ENCODE data around the gene ZNF771. TPM values are rescaled to one million over a fixed set of nuclear protein-coding genes. Genes with fewer than 3 reads are reported as not detected.
A peak's percentile ranks its signal among the peaks of the same experiment; 100 is the strongest.

ZNF771 gene
- total and polyA plus RNA-seq, 2 experiments from 2014 or later: 10.8 to 12.0 TPM

DNA sequence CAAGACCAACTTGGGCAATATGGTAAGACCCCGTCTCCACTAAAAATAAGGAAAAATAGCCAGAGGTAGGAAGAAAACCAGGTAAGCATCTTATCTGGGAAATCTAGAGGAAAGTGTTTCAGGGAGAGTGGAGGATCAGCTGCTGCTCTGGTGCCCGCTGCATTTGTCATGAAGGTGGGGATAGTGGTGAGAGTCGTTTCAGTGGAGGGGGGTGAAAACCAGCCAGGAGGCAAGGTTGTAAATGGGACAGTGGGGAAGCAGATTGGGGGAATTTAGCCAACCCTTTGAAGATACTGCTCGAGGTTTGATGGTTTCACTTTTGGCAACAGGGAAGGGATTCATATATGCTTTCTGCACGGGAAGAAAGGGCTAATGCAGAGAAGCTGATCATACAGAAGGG, 13.6 kb downstream of the ZNF771 start (continued):
- TF ChIP-seq CREB1 (CRISPR knock-in tag; IDR thresholded peaks at IDR 0.05; ENCODE audit: low read depth): no peak
- TF ChIP-seq EZH2 (IDR thresholded peaks at IDR 0.05; ENCODE audit: low read depth, unreplicated experiment): no peak

DNA sequence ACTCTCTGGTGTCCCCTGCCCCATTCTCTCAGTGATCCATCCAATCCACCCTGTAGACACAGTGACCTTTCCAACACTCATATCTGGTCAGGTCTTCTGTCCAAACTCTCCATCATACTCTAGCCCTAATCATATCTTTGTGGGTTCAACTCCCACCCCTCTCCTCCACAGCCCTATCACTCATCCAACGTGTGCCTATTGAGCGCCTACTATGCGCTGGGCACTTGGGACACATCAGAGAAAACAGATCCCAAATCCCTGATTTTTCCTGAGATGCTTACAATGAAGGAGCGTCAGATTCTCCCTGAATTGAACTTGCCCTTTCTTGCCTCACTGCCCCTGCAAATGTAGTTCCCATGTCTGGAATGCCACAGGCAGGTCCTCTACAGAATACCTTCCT, 20.6 kb downstream of the ZNF771 start:
- ATAC-seq: no peak
- peaks cover 11% of the 10 kb centered on the region for H3K27me3 Mint-ChIP-seq (ENCODE audit: insufficient read depth, low read depth, poor library complexity)

More for the DNA sequence above, 20.6 kb downstream of the ZNF771 start:
- Histone ChIP-seq H3K79me2 (replicated peaks; ENCODE audit: insufficient read depth) (peaks cover 32% of the 10 kb centered on the region), H2AFZ (no peak overlapping the region), H3K9me2 (ENCODE audit: insufficient read depth) (no peaks in the 10 kb centered on the region), H3K4me1 (ENCODE audit: insufficient read depth) (peaks cover 15% of the 10 kb centered on the region), H3K4me2 (0 out of 2 replicates have a peak overlapping the region, but pooled peaks have one; percentile 91), H3K36me3 (ENCODE audit: insufficient read depth) (peaks cover 13% of the 10 kb centered on the region), H3K27ac (ENCODE audit: low read depth) (0 out of 2 replicates have a peak overlapping the region, but pooled peaks have one; percentile 66), H3F3A (replicated peaks; ENCODE audit: low read depth) (peaks cover 11% of the 10 kb centered on the region), H4K20me1 (replicated peaks; ENCODE audit: insufficient read depth) (peaks cover 10% of the 10 kb centered on the region), H3K4me3 (peak overlapping the region; percentile 67; the same call in 1 of the 2 replicates), H3K27me3 (ENCODE audit: insufficient read depth) (no peaks in the 10 kb centered on the region)
- no peak for DNase-seq (ENCODE audit: low spot score)
- Mint-ChIP-seq H3K9me3 (no peaks in the 10 kb centered on the region; the same call in 2 of the 3 replicates), H3K27ac (no peak overlapping the region), H3K4me1 (peaks cover 11% of the 10 kb centered on the region), H3K4me3 (no peak overlapping the region; the same call in 1 of the 3 replicates), H3K36me3 (ENCODE audit: low read depth) (peaks cover 52% of the 10 kb centered on the region)
- no peak for TF ChIP-seq NANOG (IDR thresholded peaks at IDR 0.05; ENCODE audit: borderline replicate concordance)
- TF ChIP-seq EZH2 (IDR thresholded peaks at IDR 0.05; ENCODE audit: low read depth, unreplicated experiment): no peak
- TF ChIP-seq, protein P1, sequence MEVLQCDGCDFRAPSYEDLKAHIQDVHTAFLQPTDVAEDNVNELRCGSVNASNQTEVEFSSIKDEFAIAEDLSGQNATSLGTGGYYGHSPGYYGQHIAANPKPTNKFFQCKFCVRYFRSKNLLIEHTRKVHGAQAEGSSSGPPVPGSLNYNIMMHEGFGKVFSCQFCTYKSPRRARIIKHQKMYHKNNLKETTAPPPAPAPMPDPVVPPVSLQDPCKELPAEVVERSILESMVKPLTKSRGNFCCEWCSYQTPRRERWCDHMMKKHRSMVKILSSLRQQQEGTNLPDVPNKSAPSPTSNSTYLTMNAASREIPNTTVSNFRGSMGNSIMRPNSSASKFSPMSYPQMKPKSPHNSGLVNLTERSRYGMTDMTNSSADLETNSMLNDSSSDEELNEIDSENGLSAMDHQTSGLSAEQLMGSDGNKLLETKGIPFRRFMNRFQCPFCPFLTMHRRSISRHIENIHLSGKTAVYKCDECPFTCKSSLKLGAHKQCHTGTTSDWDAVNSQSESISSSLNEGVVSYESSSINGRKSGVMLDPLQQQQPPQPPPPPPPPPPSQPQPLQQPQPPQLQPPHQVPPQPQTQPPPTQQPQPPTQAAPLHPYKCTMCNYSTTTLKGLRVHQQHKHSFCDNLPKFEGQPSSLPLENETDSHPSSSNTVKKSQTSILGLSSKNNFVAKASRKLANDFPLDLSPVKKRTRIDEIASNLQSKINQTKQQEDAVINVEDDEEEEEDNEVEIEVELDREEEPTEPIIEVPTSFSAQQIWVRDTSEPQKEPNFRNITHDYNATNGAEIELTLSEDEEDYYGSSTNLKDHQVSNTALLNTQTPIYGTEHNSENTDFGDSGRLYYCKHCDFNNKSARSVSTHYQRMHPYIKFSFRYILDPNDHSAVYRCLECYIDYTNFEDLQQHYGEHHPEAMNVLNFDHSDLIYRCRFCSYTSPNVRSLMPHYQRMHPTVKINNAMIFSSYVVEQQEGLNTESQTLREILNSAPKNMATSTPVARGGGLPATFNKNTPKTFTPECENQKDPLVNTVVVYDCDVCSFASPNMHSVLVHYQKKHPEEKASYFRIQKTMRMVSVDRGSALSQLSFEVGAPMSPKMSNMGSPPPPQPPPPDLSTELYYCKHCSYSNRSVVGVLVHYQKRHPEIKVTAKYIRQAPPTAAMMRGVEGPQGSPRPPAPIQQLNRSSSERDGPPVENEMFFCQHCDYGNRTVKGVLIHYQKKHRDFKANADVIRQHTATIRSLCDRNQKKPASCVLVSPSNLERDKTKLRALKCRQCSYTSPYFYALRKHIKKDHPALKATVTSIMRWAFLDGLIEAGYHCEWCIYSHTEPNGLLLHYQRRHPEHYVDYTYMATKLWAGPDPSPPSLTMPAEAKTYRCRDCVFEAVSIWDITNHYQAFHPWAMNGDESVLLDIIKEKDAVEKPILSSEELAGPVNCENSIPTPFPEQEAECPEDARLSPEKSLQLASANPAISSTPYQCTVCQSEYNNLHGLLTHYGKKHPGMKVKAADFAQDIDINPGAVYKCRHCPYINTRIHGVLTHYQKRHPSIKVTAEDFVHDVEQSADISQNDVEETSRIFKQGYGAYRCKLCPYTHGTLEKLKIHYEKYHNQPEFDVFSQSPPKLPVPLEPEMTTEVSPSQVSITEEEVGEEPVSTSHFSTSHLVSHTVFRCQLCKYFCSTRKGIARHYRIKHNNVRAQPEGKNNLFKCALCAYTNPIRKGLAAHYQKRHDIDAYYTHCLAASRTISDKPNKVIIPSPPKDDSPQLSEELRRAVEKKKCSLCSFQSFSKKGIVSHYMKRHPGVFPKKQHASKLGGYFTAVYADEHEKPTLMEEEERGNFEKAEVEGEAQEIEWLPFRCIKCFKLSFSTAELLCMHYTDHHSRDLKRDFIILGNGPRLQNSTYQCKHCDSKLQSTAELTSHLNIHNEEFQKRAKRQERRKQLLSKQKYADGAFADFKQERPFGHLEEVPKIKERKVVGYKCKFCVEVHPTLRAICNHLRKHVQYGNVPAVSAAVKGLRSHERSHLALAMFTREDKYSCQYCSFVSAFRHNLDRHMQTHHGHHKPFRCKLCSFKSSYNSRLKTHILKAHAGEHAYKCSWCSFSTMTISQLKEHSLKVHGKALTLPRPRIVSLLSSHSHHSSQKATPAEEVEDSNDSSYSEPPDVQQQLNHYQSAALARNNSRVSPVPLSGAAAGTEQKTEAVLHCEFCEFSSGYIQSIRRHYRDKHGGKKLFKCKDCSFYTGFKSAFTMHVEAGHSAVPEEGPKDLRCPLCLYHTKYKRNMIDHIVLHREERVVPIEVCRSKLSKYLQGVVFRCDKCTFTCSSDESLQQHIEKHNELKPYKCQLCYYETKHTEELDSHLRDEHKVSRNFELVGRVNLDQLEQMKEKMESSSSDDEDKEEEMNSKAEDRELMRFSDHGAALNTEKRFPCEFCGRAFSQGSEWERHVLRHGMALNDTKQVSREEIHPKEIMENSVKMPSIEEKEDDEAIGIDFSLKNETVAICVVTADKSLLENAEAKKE (CRISPR knock-in tag; IDR thresholded peaks at IDR 0.05): no peak
- no peak for TF ChIP-seq POLR2AphosphoS5 (IDR thresholded peaks at IDR 0.05; ENCODE audit: low read depth)
- TF ChIP-seq CREB1 (CRISPR knock-in tag; IDR thresholded peaks at IDR 0.05; ENCODE audit: low read depth): no peak
- TF ChIP-seq, protein P2, sequence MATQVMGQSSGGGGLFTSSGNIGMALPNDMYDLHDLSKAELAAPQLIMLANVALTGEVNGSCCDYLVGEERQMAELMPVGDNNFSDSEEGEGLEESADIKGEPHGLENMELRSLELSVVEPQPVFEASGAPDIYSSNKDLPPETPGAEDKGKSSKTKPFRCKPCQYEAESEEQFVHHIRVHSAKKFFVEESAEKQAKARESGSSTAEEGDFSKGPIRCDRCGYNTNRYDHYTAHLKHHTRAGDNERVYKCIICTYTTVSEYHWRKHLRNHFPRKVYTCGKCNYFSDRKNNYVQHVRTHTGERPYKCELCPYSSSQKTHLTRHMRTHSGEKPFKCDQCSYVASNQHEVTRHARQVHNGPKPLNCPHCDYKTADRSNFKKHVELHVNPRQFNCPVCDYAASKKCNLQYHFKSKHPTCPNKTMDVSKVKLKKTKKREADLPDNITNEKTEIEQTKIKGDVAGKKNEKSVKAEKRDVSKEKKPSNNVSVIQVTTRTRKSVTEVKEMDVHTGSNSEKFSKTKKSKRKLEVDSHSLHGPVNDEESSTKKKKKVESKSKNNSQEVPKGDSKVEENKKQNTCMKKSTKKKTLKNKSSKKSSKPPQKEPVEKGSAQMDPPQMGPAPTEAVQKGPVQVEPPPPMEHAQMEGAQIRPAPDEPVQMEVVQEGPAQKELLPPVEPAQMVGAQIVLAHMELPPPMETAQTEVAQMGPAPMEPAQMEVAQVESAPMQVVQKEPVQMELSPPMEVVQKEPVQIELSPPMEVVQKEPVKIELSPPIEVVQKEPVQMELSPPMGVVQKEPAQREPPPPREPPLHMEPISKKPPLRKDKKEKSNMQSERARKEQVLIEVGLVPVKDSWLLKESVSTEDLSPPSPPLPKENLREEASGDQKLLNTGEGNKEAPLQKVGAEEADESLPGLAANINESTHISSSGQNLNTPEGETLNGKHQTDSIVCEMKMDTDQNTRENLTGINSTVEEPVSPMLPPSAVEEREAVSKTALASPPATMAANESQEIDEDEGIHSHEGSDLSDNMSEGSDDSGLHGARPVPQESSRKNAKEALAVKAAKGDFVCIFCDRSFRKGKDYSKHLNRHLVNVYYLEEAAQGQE (IDR thresholded peaks at IDR 0.05; ENCODE audit: unreplicated experiment): no peak
